Neutrophil (primary cell): ENCODE measurements around the gene NCOA1.
"Not testable (repeated sequence)": the region's sequence is repeated elsewhere in the genome, so short reads cannot be mapped to it uniquely, and the experiment has no call there.

Experiments used
- H3K27ac ChIP-seq: fragments of 200-600 bp; sonication (generic); 2 replicates; pipeline ENCODE4 v1.5.1; 2016; ENCODE audit warnings: mild to moderate bottlenecking, moderate library complexity
- H3K27me3 ChIP-seq: fragments of 200-600 bp; sonication (generic); 2 replicates; pipeline ENCODE4 v1.6.0; 2016; ENCODE audit warnings: mild to moderate bottlenecking
- H3K36me3 ChIP-seq: fragments of 200-600 bp; sonication (generic); 2 replicates; pipeline ENCODE4 v1.5.1; 2017
- H3K4me1 ChIP-seq, 2 experiments: fragments of 200-600 bp in 1 of 2; sonication (generic) in 1 of 2; 1 replicate in 1 of 2; 2 replicates in 1 of 2; pipeline versions ENCODE4 v1.5.1 to v1.6.1; 2013 to 2016; ENCODE audit warnings: low read depth in 1 of 2, low read length in 1 of 2, mild to moderate bottlenecking in 1 of 2, moderate library complexity in 1 of 2; ENCODE audit not compliant: control insufficient read depth in 1 of 2, insufficient read depth in 1 of 2
- H3K4me3 ChIP-seq, 2 experiments: fragments of 200-600 bp in 1 of 2; sonication (generic) in 1 of 2; 1 replicate in 1 of 2; 2 replicates in 1 of 2; pipeline ENCODE4 v1.5.1; 2013 to 2016; ENCODE audit warnings: low read depth in 1 of 2, low read length in 1 of 2, mild to moderate bottlenecking in 1 of 2, moderate library complexity in 1 of 2
- H3K9me3 ChIP-seq: fragments of 200-600 bp; sonication (generic); 2 replicates; pipeline ENCODE4 v1.5.1; 2016
- TF ChIP-seq, protein P1 (sequence below): fragments of 200-600 bp; sonication (generic); IDR thresholded peaks from 2 replicates; pipeline ENCODE4 v1.5.1; 2016; ENCODE audit warnings: antibody characterized with exemption

NCOA1 gene

DNA sequence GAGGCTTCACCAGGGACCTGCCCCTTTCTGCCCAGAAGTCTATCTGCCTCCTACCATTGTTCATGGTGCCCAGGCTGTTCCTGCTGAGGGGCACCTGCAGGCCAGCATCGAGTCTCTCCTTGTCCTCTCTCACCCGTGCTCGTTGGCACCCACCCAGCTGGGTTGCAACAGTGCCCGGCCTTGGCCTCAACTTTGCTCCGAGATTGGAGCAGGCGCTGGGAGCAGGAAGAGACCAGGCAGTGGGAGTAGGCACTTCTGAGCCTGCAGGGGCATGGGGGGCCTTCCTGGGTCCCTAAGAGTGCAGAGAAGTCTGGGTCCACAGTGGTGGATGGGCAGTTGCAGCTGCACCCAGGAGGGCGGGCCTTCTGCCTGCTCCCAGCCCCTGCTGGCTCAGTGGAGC lies 75.6 kb downstream of the NCOA1 start:
- TF ChIP-seq, protein P1, sequence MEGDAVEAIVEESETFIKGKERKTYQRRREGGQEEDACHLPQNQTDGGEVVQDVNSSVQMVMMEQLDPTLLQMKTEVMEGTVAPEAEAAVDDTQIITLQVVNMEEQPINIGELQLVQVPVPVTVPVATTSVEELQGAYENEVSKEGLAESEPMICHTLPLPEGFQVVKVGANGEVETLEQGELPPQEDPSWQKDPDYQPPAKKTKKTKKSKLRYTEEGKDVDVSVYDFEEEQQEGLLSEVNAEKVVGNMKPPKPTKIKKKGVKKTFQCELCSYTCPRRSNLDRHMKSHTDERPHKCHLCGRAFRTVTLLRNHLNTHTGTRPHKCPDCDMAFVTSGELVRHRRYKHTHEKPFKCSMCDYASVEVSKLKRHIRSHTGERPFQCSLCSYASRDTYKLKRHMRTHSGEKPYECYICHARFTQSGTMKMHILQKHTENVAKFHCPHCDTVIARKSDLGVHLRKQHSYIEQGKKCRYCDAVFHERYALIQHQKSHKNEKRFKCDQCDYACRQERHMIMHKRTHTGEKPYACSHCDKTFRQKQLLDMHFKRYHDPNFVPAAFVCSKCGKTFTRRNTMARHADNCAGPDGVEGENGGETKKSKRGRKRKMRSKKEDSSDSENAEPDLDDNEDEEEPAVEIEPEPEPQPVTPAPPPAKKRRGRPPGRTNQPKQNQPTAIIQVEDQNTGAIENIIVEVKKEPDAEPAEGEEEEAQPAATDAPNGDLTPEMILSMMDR: no peak
- Histone ChIP-seq H3K36me3 (peaks cover 28% of the 10 kb centered on the region), H3K4me3 (no peak overlapping the region), H3K9me3 (no peaks in the 10 kb centered on the region), H3K27ac (no peak overlapping the region), H3K27me3 (no peaks in the 10 kb centered on the region), H3K4me1 (no peaks in the 10 kb centered on the region)

DNA sequence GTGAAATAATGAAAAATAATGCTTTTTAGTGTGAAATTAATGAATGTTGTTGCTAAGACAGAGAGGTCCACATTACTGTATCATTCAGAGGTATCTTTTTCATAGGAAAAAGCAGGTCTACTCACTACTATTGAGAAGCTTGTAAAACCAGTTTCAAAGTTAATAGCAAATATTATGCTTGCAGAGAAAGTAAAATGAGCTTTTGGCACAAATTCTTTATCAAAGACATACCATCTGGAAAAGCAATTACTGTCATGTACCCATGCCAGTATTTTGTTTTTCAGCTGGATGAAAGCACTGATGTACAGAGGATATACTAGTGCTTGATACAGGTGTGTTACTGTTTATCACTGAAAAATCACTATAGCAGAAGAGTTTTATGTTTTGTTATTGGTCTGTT lies 77.5 kb downstream of the NCOA1 start:
- TF ChIP-seq, protein P1: no peak
- no peaks in the 10 kb centered on the region for H3K9me3 ChIP-seq
- H3K36me3 ChIP-seq: peaks cover 28% of the 10 kb centered on the region
- no peak overlapping the region for H3K27ac ChIP-seq
- no peaks in the 10 kb centered on the region for H3K4me1 ChIP-seq
- H3K4me3 ChIP-seq: no peak overlapping the region
- H3K27me3 ChIP-seq: no peaks in the 10 kb centered on the region

DNA sequence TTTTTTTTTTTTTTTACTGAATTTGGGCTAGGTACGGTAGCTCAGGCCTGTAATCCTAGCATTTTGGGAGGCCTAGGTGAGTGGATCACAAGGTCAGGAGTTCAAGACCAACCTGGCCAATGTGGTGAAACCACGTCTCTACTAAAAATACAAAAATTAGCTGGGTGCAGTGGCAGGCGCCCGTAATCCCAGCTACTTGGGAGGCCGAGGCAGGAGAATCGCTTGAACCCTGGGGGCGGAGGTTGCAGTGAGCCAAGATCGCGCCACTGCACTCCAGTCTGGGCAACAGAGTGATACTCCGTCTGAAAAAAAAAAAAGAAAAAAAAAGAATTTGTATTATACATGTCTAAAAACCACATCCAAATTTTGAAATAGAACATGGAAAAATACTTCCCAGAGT lies 78.5 kb downstream of the NCOA1 start:
- H3K36me3 ChIP-seq: peaks cover 22% of the 10 kb centered on the region
- not testable (repeated sequence) for H3K4me3 ChIP-seq, H3K4me1 ChIP-seq, H3K9me3 ChIP-seq, H3K27me3 ChIP-seq, H3K27ac ChIP-seq

DNA sequence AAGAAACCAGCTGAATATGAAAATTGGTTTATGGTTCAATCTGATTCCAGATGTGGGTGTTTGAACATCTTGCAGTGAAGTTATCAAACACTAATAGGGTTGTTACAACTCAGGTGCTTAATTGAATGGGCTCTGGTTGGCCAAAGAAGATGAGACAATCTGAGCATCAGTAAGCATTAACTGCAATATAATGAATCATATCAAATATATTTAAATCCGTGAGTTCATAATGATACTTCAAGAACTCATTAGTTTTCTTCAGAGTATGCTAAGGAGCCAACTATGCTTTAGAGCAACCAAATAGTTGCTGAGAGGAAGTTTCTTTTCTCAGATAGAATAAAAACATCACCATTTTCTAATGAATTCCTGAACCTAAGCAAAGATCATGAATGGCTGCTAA lies 79.2 kb downstream of the NCOA1 start:
- Histone ChIP-seq H3K27me3 (no peaks in the 10 kb centered on the region), H3K27ac (no peak overlapping the region), H3K36me3 (peaks cover 18% of the 10 kb centered on the region), H3K4me1 (no peaks in the 10 kb centered on the region), H3K9me3 (no peaks in the 10 kb centered on the region), H3K4me3 (no peak overlapping the region)
- TF ChIP-seq, protein P1: no peak

DNA sequence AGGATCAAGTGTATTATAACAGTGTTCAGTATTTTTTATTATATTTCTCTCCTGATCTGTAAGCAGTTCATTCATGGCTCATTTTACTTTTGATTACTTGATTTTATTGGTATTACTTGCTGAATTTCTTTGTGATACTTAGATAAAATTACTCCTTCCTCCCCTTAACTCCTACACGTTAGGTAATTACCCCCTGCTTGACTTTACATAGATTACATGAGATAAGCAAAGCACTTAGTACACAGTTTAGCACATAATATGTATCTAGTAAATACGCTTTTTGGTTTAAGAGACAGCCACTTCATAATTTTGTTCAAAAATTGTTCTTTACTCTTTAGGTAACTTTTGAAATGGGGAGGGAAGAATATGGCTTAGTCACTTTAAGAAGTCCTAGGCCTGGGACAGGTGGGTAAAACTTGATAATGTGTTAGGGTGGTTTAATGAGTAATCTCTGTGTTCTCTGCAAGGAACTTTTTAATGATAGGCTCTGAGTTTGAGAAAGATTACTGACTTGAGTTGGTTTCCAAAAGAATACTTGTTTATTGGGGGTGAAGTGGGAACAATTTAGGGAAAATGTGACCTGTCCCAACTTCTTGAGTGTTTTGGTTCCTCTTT lies 80.9 kb downstream of the NCOA1 start:
- H3K27me3 ChIP-seq: no peaks in the 10 kb centered on the region
- peaks cover 2% of the 10 kb centered on the region for H3K36me3 ChIP-seq
- H3K4me3 ChIP-seq: no peak overlapping the region
- TF ChIP-seq, protein P1: no peak
- H3K4me1 ChIP-seq: no peaks in the 10 kb centered on the region
- H3K27ac ChIP-seq: peak overlapping the region; percentile 16
- H3K9me3 ChIP-seq: no peaks in the 10 kb centered on the region

DNA sequence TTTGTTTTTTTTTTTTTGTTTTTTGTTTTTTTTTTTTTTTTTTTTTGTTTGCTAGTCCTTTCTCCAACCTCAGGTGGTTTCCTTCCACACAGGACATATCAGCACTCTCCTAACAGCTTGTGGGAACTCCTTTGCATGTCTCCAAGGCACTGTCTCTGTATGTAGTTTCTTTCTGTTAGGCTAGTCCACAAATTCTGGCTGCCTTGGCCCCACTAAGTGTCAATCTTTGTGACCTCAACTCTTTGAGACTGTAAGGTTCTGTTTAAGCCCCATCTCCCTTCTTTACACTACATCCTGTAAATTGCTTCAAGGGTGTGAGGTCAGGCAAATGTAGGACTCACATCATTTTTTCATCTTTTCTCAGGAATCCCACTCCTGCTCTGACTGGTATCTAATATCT lies 85.1 kb downstream of the NCOA1 start:
- no peaks in the 10 kb centered on the region for H3K4me1 ChIP-seq
- H3K9me3 ChIP-seq: no peaks in the 10 kb centered on the region
- TF ChIP-seq, protein P1: no peak
- no peak overlapping the region for H3K4me3 ChIP-seq
- H3K36me3 ChIP-seq: no peaks in the 10 kb centered on the region
- H3K27me3 ChIP-seq: no peaks in the 10 kb centered on the region
- H3K27ac ChIP-seq: no peak overlapping the region
